GM18873 (cell line): Measurements from ENCODE around the gene TINAGL1.

Source experiments
- ATAC-seq: cut with Tn5 transposase; IDR thresholded peaks from one replicate; pipeline ENCODE4 v1.9.1; 2021; ENCODE audit warnings: mild to moderate bottlenecking, moderate library complexity, moderate number of reproducible peaks; ENCODE audit not compliant: unreplicated experiment, low FRiP score

TINAGL1 gene

DNA sequence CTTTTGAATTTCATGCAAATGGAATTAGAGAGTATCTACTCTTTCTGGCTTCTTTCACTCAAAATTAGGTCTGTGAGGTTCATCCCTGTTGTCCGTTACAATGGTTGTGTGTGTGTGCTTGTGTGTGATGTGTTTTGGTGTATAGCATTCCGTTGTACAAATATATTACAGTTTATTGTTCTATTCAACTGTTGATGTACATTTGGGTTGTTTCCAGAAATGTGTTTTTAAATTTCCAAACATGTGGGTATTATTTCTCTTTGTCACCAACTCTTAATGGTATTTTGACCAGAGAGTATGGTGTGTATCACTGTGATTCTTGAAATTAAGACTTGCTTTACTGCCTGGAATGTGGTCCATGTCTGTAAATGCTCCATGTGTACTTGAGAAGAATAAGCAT lies 24.3 kb downstream of the TINAGL1 start:
- no peak for ATAC-seq

DNA sequence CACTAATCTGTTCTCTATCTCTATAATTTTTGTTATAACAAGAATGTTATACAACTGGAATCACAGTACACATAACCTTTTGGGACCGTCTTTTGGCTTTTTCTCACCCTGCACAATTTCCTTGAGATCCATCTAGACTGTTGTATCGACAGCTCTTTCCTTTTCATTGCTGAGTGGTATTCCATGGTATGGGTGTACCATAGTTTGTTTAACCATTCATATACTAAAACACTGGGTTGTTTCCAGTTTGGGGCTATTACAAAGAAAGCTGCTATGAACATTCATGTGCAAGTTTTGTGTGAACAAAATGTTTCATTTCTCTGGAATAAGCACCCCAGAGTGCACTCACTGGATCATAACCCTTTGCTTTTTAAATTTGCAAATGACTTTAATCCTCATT lies 25.8 kb downstream of the TINAGL1 start:
- ATAC-seq = no peak

DNA sequence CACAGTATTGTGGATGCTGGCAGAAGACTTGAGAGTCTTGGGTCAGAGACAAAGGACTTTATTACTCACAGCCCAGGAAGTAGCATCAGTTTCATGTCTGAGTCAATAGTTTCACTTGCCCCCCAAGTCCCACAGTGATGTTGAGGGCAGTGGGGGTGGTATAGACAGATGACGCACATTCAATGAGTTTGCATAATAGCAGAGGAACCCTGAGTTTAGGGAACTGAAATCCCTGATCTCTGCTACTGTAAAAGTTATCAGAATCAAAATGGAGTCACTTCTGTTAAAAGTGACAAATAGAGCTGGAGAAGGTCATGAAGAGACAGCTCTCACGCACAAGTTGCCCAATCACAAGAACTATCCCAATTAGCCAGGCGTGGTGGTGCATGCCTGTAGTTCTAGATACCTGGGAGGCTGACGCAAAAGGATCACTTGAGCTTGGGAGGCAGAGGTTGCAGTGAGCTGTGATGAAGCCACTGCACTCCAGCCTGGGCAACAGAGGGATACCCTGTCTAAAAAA lies 29.7 kb downstream of the TINAGL1 start:
- ATAC-seq = peak; percentile 84

DNA sequence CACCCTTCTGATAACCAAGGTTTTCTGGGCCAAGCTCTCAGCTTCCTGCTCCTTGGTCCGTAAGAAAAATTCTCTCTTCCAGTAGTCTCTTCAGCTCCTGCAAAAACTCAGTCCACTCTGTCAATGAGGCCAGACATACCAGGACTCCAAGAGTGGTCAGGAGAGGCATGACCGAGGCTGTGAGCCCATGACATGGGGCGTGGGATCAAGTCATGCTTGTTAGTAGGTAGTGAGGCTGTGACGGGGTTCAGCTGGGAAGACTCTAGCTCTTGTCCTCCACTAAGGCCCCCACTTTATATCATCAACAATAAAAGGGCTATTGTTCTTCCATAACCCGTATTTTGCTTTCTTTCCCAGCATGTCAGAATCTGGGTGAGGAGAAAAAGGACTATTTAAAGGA lies 31.0 kb downstream of the TINAGL1 start:
- no peak for ATAC-seq

DNA sequence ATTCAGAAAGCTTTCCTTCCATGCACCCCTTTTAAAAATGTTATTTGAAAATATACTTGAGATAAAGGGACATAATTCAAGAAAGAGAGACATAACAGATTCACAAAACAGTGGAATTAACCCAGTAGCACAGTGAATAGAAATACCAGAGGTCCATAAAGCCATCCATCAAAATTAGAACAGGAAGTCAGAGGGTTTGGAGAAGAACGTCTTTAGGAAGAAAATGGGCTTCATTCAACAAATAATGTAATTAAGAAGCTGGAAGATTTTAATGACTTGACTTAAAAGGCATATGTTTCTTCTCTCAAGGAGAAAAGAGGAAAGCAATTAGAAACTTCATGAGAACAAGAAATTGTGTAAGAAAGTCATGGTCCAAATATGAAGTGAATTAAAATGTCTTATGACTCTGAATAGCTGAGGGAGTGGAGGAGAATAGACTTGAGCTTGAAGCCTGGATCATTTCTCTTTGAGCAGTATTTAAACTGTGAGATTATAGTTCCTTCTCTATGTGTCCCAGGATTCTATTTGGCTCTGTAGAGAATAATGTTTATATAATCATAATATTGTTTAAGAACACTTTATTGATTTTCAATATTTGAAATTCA lies 33.3 kb downstream of the TINAGL1 start:
- no peak for ATAC-seq

DNA sequence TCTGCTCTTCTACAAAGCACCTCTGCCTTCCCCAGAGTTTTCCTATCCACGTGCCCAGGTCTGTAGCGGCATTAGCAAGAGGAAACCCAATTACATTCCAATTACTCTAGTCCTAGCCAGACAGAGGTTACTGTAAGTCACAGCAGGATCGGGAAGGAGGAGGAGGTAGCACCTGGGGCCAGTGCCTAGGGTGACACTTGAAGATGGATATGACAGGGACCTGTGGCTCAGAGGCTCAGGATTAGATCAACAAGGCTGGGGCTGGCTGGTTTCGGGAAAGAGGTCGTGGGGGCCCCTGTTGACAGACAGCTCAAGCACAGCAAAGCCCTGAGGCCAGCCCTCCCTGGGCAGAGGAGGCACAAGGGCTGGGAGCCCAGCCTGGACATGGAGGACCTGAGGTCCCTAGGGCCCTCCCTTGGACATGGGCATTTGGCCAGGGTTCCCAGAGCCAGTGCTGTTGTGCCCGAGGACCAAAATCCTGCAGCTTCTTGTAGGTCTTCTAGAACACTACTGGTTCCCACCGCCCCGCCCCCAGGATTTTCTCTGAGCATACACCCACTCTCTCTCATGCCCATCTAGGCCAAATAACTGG lies 38.2 kb downstream of the TINAGL1 start:
- ATAC-seq = no peak

DNA sequence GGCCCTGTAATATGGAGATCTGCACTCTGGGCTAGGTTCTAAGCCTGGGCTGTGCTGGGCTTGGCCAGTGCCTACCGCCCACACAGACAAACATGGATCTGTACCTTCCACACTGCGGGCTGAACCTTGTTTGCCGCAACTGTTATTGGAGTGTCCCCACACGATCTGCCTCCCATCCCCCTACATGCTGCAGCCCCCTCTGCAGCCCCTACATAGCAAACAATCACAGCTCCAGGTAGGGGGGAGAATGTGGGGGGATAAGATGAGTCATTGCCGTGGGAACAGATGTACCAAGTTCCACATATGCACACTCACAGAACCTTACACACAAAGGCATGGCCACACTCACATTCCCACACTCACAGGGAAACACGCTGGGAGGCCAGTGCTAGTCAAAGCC lies 39.1 kb downstream of the TINAGL1 start:
- no peak for ATAC-seq

DNA sequence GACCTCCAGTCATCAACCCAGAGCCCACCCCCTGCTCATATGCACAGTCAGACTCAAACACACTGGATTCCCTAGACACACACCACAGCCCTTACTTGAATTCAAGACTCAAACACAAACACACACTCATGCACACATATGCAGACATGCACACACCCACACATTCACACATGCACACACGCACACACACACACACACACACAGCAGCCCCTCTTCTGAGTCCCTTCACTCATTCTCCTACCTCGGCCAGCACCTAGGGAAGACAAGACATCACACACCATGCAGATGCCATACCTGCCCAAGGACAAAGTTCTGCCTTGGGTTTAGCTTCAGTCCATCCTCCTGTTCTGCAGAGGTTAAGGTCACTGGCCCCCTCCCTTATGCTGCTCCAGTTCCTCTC lies 39.6 kb downstream of the TINAGL1 start:
- ATAC-seq = no peak

DNA sequence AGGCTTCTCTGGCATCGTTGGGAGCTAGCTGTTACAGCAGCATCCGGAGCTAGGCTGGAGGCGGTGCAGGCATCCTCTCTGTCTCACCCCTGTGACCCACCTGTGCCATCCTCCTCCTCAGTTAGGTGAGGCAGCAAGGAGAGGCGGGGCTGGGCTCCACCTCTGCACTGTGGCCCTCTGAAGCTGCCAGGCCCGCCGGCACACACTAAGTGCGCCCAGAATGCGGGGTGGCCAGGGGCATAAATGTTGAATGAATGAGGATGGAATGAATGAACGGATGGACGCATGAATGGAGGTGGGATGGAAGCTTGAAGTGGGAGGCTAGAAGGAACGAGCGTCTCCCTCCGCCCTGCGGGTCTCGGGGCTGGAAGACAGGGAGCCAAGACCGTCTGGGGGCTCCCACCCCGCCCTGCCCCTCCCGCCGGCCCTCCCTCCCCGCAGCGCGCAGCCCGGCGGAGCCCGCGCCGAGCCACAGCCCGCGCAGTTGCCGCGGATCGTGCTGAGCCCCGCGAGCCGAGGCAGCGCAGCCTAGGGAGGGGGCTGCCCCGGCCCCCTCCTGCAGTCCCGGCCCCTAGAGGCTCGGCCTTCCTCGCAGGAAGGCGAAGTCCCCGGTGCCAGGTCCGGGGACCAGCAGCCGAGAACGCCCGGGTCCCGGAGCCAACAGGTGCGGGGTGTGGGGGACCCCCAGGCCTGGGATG lies 41.1 kb downstream of the TINAGL1 start, which contains the start of gene HCRTR1:
Gene HCRTR1 (plus strand): TSS at position 472 of the 698 bp plus-strand sequence. CDS start 1,504 bp downstream, outside the sequence.
- ATAC-seq = no peak

DNA sequence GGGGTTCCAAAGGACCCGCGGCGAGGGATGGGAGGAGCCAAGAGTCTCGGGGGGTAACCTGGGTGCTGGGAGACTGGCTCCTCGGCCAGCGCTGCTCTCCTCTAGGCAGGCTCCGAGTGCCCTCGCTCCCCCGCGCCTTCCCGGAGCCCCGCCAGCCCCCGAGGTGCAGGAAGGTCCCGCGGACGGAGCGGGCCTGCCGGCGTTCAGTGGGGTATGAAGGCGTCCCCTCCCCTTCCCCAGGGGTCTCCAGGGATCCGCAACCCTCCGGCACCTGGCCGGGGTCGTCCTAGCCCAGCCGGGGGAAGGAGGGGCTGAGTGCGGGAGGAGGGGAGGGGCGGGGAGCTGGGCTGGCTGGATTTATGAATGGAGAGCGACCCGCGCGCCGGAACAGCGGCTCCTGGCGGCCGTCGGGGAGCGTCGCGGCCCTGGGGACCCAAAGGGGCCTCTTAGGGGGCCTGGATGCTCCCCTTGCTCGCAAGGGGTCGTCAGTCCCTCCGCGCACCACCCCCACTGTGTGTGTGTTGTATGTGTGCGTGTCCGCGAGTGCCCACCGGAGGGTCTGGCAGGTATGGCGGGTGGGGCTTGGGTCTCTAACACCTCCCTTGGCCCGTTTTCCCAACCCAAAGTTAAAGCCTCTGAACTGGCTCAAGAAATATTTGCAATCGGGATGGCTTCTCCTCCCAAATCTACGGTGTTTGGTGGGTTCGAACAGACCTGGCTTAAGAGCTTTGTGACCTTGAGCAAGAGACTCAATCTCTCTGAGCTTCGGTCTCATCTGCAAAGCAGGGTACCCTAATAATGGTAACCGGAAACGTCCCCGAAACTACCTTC lies 41.8 kb downstream of the TINAGL1 start:
- no peak for ATAC-seq

DNA sequence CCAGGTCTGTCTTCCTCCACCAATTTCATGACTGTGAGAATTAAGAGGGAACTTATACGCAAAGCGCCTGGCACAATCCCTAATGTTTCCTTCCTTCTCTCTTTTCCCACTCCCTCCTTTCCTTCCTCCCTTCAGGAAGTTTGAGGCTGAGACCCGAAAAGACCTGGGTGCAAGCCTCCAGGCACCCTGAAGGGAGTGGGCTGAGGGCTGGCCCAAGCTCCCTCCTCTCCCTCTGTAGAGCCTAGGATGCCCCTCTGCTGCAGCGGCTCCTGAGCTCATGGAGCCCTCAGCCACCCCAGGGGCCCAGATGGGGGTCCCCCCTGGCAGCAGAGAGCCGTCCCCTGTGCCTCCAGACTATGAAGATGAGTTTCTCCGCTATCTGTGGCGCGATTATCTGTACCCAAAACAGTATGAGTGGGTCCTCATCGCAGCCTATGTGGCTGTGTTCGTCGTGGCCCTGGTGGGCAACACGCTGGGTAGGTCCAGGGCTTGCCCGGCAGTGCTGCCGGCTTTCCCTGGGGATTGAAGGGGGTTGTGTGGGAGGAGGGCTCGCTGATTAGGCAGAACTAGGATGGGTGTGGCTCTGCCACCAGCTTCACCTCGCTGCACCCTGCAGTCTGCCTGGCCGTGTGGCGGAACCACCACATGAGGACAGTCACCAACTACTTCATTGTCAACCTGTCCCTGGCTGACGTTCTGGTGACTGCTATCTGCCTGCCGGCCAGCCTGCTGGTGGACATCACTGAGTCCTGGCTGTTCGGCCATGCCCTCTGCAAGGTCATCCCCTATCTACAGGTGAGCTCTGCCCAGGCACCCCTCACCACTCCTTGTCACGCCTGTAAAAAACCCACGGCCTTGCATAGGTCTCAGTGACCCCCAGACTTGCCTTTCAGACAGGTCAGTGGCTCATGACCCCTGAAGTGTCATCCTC lies 42.9 kb downstream of the TINAGL1 start:
- ATAC-seq = no peak

DNA sequence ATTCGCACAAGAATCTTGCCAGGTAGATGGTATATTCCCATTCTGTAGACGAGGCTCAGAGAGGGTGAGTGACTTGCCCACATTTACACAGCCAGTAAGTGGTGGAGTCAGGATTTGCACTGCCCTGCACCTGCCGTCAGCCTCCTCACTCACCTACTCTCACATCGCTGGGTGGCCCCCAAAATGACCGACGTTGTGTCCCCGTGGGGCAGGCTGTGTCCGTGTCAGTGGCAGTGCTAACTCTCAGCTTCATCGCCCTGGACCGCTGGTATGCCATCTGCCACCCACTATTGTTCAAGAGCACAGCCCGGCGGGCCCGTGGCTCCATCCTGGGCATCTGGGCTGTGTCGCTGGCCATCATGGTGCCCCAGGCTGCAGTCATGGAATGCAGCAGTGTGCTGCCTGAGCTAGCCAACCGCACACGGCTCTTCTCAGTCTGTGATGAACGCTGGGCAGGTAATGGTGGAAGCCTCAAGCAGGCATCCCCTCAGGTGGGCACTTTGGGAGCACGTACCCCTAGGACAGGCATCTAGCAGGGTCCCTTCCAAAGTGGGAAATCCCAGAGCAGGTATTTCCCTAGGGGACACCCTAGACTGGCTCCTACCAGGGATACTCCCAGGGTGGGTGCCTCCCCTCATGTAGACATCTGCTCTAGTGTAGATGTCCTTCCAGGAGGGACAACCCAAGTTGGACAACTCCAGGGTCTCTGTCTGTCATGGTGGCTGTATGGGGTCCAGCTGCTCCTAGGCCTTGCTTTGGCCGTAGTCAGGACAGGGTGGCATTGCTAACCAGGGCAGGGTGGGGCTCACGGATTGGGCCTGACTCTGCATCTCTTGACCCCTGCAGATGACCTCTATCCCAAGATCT lies 44.5 kb downstream of the TINAGL1 start:
- no peak for ATAC-seq

DNA sequence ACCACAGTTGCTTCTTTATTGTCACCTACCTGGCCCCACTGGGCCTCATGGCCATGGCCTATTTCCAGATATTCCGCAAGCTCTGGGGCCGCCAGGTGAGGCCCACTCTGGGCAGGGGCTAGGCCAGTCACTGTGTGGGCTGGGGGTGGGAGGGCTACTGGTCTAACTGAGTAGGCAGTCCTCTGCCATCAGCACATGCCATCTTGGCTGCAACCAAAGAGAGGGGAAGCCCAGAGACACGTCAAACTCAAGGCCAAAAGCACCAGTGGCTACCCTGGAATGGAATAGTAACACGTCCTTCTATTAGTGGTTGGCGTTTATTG lies 45.1 kb downstream of the TINAGL1 start:
- ATAC-seq = no peak

DNA sequence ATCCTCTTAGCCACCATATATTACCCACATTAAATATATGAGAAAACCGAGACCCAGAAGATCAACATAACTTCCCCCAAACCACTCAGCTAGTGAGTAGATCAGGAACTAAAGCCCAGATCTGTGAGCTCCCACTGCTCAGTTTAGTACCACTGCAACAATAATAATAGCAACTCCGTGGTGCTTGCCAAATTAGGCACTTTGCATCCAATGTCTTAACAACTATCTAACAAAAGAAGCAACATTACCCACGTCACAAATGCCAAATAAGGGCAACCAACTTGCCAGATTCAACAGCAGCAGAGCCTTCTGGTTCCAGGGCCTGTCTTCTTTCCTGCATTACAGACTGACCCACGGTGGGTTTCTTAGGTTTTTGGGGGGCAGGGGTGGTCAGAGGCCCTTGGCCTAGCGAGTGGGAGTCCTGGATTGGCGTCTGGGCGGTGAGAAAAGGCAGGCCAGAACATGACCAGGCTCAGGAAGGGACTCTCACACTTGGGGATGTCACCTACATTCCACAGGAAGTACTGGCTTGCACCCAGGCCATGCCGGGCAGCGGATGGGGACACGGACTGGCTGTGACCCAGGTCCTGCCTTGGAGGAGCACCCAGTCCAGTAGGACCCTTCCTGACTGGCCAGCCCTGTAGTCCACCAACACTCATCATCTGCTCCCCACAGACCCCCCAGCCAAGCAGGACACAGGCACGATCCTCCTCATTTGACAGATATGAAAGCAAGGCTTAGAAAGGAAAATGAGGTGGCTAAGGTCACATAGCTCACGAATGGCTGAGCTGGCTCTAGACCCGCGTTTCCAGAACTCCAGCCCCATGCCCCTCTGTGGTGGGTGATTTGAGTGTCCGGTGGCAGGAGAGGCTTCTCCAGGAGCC lies 45.8 kb downstream of the TINAGL1 start:
- ATAC-seq = no peak

DNA sequence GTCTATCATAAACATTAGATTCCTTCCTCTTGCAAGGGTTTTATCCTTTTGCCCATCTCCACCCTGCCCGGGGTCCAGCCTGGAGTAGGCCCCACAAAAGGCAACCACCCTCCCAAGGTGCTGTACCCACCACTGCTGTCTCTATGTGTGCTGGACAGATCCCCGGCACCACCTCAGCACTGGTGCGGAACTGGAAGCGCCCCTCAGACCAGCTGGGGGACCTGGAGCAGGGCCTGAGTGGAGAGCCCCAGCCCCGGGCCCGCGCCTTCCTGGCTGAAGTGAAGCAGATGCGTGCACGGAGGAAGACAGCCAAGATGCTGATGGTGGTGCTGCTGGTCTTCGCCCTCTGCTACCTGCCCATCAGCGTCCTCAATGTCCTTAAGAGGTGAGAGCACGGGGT lies 47.0 kb downstream of the TINAGL1 start:
- ATAC-seq = no peak

DNA sequence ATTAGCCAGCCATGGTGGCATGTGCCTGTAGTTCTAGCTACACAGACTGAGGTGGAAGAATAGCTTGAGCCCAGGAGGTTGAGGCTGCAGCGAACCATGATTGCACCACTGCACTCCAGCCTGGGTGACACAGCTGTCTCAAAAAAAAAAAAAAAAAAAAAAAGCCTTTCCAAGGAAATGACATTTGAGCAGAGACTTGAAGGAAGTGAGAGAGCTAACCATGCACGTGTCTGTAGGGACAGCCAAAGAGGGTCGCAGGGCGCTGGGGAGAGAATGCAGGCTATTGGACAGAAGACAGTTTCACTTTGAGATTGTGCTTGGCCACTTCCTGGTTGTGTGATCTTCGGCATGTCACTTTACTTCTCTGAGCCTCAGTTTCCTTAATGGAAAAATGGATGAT lies 48.0 kb downstream of the TINAGL1 start:
- ATAC-seq = no peak

DNA sequence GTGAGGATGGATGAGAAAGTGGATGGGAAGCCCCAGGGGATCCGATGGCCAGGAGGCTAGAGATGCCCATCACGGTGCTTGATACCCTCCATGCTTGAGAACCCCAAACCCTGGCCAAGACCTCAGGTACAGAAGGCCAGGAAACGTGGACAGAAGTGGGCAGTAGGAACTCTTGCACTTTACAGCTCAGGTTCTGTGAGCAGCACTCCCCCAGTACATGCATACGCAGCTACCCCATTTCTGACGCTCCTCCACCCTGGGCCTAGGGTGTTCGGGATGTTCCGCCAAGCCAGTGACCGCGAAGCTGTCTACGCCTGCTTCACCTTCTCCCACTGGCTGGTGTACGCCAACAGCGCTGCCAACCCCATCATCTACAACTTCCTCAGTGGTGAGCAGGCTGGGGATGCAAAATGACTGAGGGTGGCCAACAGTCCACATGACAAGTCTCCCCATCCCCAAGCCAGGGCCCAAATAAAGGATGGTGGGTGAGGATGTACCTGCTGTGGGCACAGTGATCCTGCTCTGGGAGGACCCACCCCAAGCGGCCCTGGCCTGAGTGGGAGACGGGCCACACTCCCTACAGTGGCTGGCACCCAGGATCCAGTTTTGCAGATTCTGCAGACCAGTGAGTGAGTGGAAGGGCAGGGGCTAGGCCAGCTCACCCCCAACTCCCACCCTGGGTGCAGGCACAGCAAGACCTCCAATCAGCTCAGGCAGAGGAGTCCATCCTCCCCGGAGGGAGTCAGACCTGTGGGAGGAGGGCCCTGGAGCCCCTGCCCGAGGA lies 48.6 kb downstream of the TINAGL1 start:
- no peak for ATAC-seq
